D721Med (cell line): ENCODE results near the gene GLRA1.

Experiments
- DNase-seq: peaks from one replicate; pipeline ENCODE4 v3.0.0; 2011; ENCODE audit warnings: low spot score; ENCODE audit not compliant: insufficient read length
- FAIRE-seq: peaks from 2 replicates; lab custom pipeline; 2011; peaks lifted over from hg19 to GRCh38; lab: Jason Lieb, UNC
- CTCF ChIP-seq: IDR thresholded peaks from 2 replicates; pipeline ENCODE4 v1.5.1; 2012; ENCODE audit warnings: mild to moderate bottlenecking, control low read depth; ENCODE audit not compliant: insufficient read depth; ENCODE audit errors: missing control alignments

GLRA1 gene

GRCh38 chr5:151956725-151957124 lies 32.1 kb upstream of the GLRA1 start:
- no peak for FAIRE-seq
- TF ChIP-seq CTCF, result no peak
- no peak for DNase-seq

- FAIRE-seq (no peak), DNase-seq (no peak)
- TF ChIP-seq CTCF, result no peak
Measured at GRCh38 chr5:151954255-151954654, 29.6 kb upstream of the GLRA1 start.

GRCh38 chr5:151953833-151954232 lies 29.2 kb upstream of the GLRA1 start:
- peak; percentile 67 for FAIRE-seq
- no peak for DNase-seq
- no peak for TF ChIP-seq CTCF

GRCh38 chr5:151952238-151952637 lies 27.6 kb upstream of the GLRA1 start:
- no peak for TF ChIP-seq CTCF
- DNase-seq (no peak), FAIRE-seq (no peak)

GRCh38 chr5:151950706-151951105 lies 26.1 kb upstream of the GLRA1 start:
- FAIRE-seq (no peak), DNase-seq (no peak)
- TF ChIP-seq CTCF, result no peak

- no peak for TF ChIP-seq CTCF
- FAIRE-seq (no peak), DNase-seq (no peak)
Measured at GRCh38 chr5:151949701-151950308, 25.2 kb upstream of the GLRA1 start.

- no peak for TF ChIP-seq CTCF
- DNase-seq (no peak), FAIRE-seq (no peak)
Measured at GRCh38 chr5:151949113-151949512, 24.5 kb upstream of the GLRA1 start.
